WTC11 (cell line): ENCODE data around the gene MAPK9. TPM values are rescaled to one million over a fixed set of nuclear protein-coding genes. Genes with fewer than 3 reads are reported as not detected.
"Not testable (repeated sequence)": the region's sequence is repeated elsewhere in the genome, so short reads cannot be mapped to it uniquely, and the experiment has no call there.

Experiments used
- ATAC-seq: fragments of 200-7000 bp; cut with Tn5 transposase; 2 replicates; pipeline ENCODE4 v1.10.0; 2021; ENCODE audit warnings: mild to moderate bottlenecking, moderate library complexity
- CTCF ChIA-PET: fragments of 300-600 bp; sonication (Branson Sonifier 250); formaldehyde crosslinking; loops from one replicate; lab custom pipeline; 2021; ENCODE audit warnings: antibody characterized with exemption; lab: Charles Lee
- POLR2A ChIA-PET: fragments of 350-600 bp; sonication (Branson Sonifier 250); formaldehyde crosslinking; loops from one replicate; lab custom pipeline; 2021; ENCODE audit warnings: antibody characterized with exemption; lab: Charles Lee
- DNase-seq: peaks from one replicate; pipeline ENCODE4 v3.0.0; 2021; ENCODE audit warnings: low spot score
- H3K27ac Mint-ChIP-seq: 2 replicates; pipeline ENCODE4 v1.8.0; 2021; ENCODE audit warnings: mixed read lengths
- H3K27me3 Mint-ChIP-seq: 2 replicates; pipeline ENCODE4 v1.8.0; 2021; ENCODE audit warnings: low read depth, mild to moderate bottlenecking, moderate library complexity, mixed read lengths
- H3K36me3 Mint-ChIP-seq: 2 replicates; pipeline ENCODE4 v1.8.0; 2021; ENCODE audit warnings: mixed read lengths
- H3K4me1 Mint-ChIP-seq: 2 replicates; pipeline ENCODE4 v1.8.0; 2022; ENCODE audit warnings: mixed read lengths
- H3K4me3 Mint-ChIP-seq: 2 replicates; pipeline ENCODE4 v1.8.0; 2021; ENCODE audit warnings: mild to moderate bottlenecking, moderate library complexity, mixed read lengths
- H3K9me3 Mint-ChIP-seq: 2 replicates; pipeline ENCODE4 v1.8.0; 2021; ENCODE audit warnings: mixed read lengths
- CDX4 ChIP-seq: fragments of 250-450 bp; sonication (Bioruptor Pico); IDR thresholded peaks from 2 replicates; pipeline ENCODE4 v1.9.0; 2021; ENCODE audit warnings: moderate library complexity, mild to moderate bottlenecking, inconsistent platforms, borderline replicate concordance
- CREM ChIP-seq: sonication (generic); formaldehyde crosslinking; IDR thresholded peaks from 2 replicates; pipeline ENCODE4 v1.8.1; 2022; ENCODE audit warnings: mild to moderate bottlenecking, missing genetic modification reagents, moderate library complexity
- CTCF ChIP-seq: fragments of 200-600 bp; IDR thresholded peaks from 2 replicates; pipeline ENCODE4 v1.8.0; 2022; ENCODE audit warnings: antibody characterized with exemption
- E2F5 ChIP-seq: sonication (generic); formaldehyde crosslinking; IDR thresholded peaks from 2 replicates; pipeline ENCODE4 v1.8.1; 2022; ENCODE audit warnings: mild to moderate bottlenecking, moderate library complexity, missing genetic modification reagents
- ELF4 ChIP-seq: sonication (generic); formaldehyde crosslinking; IDR thresholded peaks from 2 replicates; pipeline ENCODE4 v1.8.1; 2022; ENCODE audit warnings: low read depth, mild to moderate bottlenecking, moderate library complexity, missing genetic modification reagents
- EMX1 ChIP-seq: fragments of 250-450 bp; sonication (Bioruptor Pico); IDR thresholded peaks from 2 replicates; pipeline ENCODE4 v1.8.0; 2021; ENCODE audit warnings: mild to moderate bottlenecking
- ESRRA ChIP-seq: sonication (generic); formaldehyde crosslinking; IDR thresholded peaks from 2 replicates; pipeline ENCODE4 v1.8.1; 2022; ENCODE audit warnings: mild to moderate bottlenecking, missing genetic modification reagents, borderline replicate concordance
- FOXP1 ChIP-seq: sonication (generic); formaldehyde crosslinking; IDR thresholded peaks from 2 replicates; pipeline ENCODE4 v1.8.0; 2022; ENCODE audit warnings: missing genetic modification reagents, mild to moderate bottlenecking, moderate library complexity, borderline replicate concordance
- GABPB1 ChIP-seq: sonication (generic); formaldehyde crosslinking; IDR thresholded peaks from 2 replicates; pipeline ENCODE4 v1.8.1; 2023; ENCODE audit warnings: mild to moderate bottlenecking, missing genetic modification reagents
- GTF2I ChIP-seq: fragments of 250-450 bp; sonication (Bioruptor Pico); conservative IDR thresholded peaks from 2 replicates; pipeline ENCODE4 v1.4.0; 2021; ENCODE audit warnings: mild to moderate bottlenecking
- HMGA2 ChIP-seq: fragments of 250-450 bp; sonication (Bioruptor Pico); IDR thresholded peaks from 2 replicates; pipeline ENCODE4 v1.4.0; 2021; ENCODE audit warnings: mild to moderate bottlenecking, moderate library complexity
- JUN ChIP-seq: sonication (generic); formaldehyde crosslinking; IDR thresholded peaks from 2 replicates; pipeline ENCODE4 v1.8.0; 2023; ENCODE audit warnings: mild to moderate bottlenecking, missing genetic modification reagents
- NFYB ChIP-seq: sonication (generic); formaldehyde crosslinking; conservative IDR thresholded peaks from 2 replicates; pipeline ENCODE4 v1.8.0; 2022; ENCODE audit warnings: low read depth, missing genetic modification reagents
- TEAD1 ChIP-seq: sonication (generic); formaldehyde crosslinking; IDR thresholded peaks from 2 replicates; pipeline ENCODE4 v1.8.0; 2022; ENCODE audit warnings: mild to moderate bottlenecking, missing genetic modification reagents
- ZBTB43 ChIP-seq: sonication (generic); formaldehyde crosslinking; IDR thresholded peaks from 2 replicates; pipeline ENCODE4 v1.8.1; 2023; ENCODE audit warnings: mild to moderate bottlenecking, missing genetic modification reagents
- ZMAT4 ChIP-seq: fragments of 250-450 bp; sonication (Bioruptor Pico); IDR thresholded peaks from 2 replicates; pipeline ENCODE4 v1.9.0; 2021; ENCODE audit warnings: mild to moderate bottlenecking
- ZNF121 ChIP-seq: sonication (generic); formaldehyde crosslinking; IDR thresholded peaks from 2 replicates; pipeline ENCODE4 v1.8.0; 2023; ENCODE audit warnings: missing genetic modification reagents
- ZNF281 ChIP-seq: sonication (generic); formaldehyde crosslinking; IDR thresholded peaks from 2 replicates; pipeline ENCODE4 v1.8.0; 2023; ENCODE audit warnings: mild to moderate bottlenecking, missing genetic modification reagents
- ZNF671 ChIP-seq: fragments of 250-450 bp; sonication (Bioruptor Pico); IDR thresholded peaks from 2 replicates; pipeline ENCODE4 v1.8.0; 2021; ENCODE audit warnings: mild to moderate bottlenecking
- total RNA-seq: library from RNA; stranded (reverse); gene quantifications from 3 replicates; pipeline ENCODE4 v1.2.3, GENCODE V29; 2021

The MAPK9 gene
- total RNA-seq, 1 experiment from 2014 or later = 42.9 TPM

GRCh38 chr5:180210077-180210476 is 81.8 kb downstream of the MAPK9 start:
- TF ChIP-seq NFYB = peak; percentile 63
- H3K27ac Mint-ChIP-seq, H3K36me3 Mint-ChIP-seq, POLR2A ChIA-PET, H3K9me3 Mint-ChIP-seq, DNase-seq, H3K4me3 Mint-ChIP-seq, ATAC-seq: not testable (repeated sequence)
- CTCF ChIA-PET = interaction anchor here (0.6 to 3.1 kb wide), 20 partner anchors 10 to 409 kb away, joined by 3 to 29 read pairs (median 4); no protein-coding TSS in a partner anchor
- H3K27me3 Mint-ChIP-seq = peaks cover 35% of the 10 kb centered on the region
- peaks cover 10% of the 10 kb centered on the region for H3K4me1 Mint-ChIP-seq

DNA sequence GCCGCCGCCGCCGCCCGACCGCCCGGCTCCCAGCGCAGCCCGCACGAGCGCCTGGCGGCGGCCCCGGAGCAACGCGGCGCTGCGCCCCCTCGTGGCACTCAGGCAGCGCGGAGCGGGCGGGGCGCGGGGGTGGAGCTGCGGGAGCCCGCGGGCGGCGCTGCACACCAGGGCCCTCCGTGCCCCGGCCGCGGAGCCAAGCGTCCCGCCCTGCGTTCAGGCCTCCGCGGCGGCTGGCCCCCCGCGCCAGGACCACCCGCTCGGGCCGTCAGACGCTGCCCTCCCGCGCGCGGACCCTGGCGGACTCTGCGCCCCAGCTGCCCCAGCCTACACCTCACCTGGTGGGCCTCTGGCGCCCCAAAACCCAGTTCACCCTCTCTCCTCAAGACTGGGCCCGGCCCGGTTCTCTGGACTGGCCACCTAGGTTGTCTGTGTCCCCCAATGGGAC is 82.7 kb downstream of the MAPK9 start, which contains the start of gene RASGEF1C:
RASGEF1C (minus strand) TSS at position 75 of the 445 bp plus-strand sequence. CDS start 71,159 bp downstream, outside the sequence.
- POLR2A ChIA-PET = interaction anchor here (0.6 kb wide), 1 partner anchor 1224 kb away, joined by 3 read pairs; no protein-coding TSS in a partner anchor
- TF ChIP-seq ZMAT4 (no peak), CTCF (0 out of 2 replicates have a peak, but pooled peaks have one; percentile 13), CREM (CRISPR knock-in tag) (peak; percentile 30; the same call in 1 of the 2 replicates), E2F5 (CRISPR knock-in tag) (no peak), FOXP1 (CRISPR knock-in tag) (0 out of 2 replicates have a peak, but pooled peaks have one; percentile 35)
- Mint-ChIP-seq H3K9me3 (peaks cover 4% of the 10 kb centered on the region; the same call in 1 of the 2 replicates), H3K4me1 (peaks cover 10% of the 10 kb centered on the region), H3K27ac (no peak within 1 kb of the TSS), H3K4me3 (peak within 1 kb of the TSS; percentile 72), H3K27me3 (peaks cover 35% of the 10 kb centered on the region), H3K36me3 (no peaks in the 10 kb centered on the region)
- CTCF ChIA-PET = interaction anchor here (0.6 to 3.1 kb wide), 29 partner anchors 10 to 397 kb away, joined by 3 to 29 read pairs (median 5); no protein-coding TSS in a partner anchor
- DNase-seq = peak; percentile 71
- peak; percentile 82 for ATAC-seq

DNA sequence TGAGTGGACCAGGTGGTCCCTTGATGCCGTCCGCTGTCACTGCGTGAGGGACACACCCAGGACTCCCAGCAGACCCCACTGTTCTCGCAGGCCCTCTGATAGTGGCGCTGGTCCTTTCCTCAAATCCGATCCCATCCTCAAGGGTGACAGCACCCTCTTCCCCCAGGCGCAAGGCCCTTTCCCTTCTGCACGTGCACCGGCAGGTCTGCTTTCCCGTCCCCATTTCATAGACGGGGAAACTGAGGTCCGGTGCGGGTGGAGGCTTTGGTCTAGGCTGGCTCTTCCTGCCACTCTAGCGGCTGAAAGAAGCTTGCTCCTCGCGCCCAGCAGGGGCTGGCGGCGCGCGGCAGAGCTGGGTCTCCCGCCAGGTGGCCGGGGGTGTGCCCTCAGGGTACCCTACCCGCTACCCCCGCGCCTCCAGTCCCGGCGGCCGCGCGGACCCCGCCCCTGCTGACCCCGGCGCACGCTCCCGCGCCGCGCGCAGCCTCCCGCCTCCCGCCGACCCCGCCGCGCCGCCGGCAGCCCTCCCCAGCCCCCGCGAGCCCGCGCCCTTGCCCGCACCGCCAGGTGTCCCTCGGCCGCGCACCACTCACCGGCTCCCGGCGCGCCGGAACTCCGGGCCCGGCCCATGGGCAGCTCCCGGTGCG is 83.3 kb downstream of the MAPK9 start:
- H3K36me3 Mint-ChIP-seq = no peaks in the 10 kb centered on the region
- POLR2A ChIA-PET = interaction anchor here (0.6 kb wide), 1 partner anchor 1224 kb away, joined by 3 read pairs; no protein-coding TSS in a partner anchor
- DNase-seq (peak; percentile 51), ATAC-seq (peak; percentile 36)
- no peaks in the 10 kb centered on the region; the same call in 1 of the 2 replicates for H3K9me3 Mint-ChIP-seq
- H3K27ac Mint-ChIP-seq = no peak overlapping the region
- H3K4me1 Mint-ChIP-seq = peaks cover 10% of the 10 kb centered on the region
- TF ChIP-seq GTF2I (CRISPR knock-in tag) = peak; percentile 90
- TF ChIP-seq ZNF121 = 0 out of 2 replicates have a peak, but pooled peaks have one; percentile 14
- TF ChIP-seq ESRRA (CRISPR knock-in tag) = no peak
- H3K27me3 Mint-ChIP-seq = peaks cover 35% of the 10 kb centered on the region
- CTCF ChIA-PET = interaction anchor here (1.0 to 3.1 kb wide), 21 partner anchors 9 to 411 kb away, joined by 3 to 29 read pairs (median 6); no protein-coding TSS in a partner anchor
- H3K4me3 Mint-ChIP-seq = peak overlapping the region; percentile 72

DNA sequence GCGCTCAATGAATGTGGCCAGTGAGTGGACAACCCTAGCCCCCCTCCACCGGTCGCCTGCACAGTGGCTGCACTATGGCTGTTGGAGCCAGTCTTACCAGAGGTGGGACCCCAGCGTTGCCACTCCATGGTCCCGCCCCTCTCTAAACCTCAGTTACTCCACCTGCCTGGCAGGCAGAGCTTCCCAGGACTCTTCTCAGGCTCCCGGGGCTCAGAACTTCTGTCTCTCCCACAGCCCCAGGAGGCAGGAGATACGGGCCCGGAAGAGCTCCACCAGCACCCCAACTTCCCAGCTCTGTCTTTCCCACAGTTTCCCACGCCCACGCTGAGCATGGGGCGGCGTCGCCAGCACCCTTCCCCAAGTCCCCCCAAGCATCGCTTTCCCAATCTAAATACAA is 83.8 kb downstream of the MAPK9 start:
- no peaks in the 10 kb centered on the region for H3K36me3 Mint-ChIP-seq
- CTCF ChIA-PET = interaction anchor here (1.1 to 2.9 kb wide), 13 partner anchors 13 to 411 kb away, joined by 4 to 15 read pairs (median 6); no protein-coding TSS in a partner anchor
- peak overlapping the region; percentile 72 for H3K4me3 Mint-ChIP-seq
- DNase-seq (no peak), ATAC-seq (0 out of 2 replicates have a peak, but pooled peaks have one; percentile 6)
- H3K27me3 Mint-ChIP-seq = peaks cover 35% of the 10 kb centered on the region
- H3K4me1 Mint-ChIP-seq = peaks cover 10% of the 10 kb centered on the region
- no peaks in the 10 kb centered on the region for H3K9me3 Mint-ChIP-seq
- H3K27ac Mint-ChIP-seq = no peak overlapping the region
- POLR2A ChIA-PET = no interaction called here
- TF ChIP-seq CREM (CRISPR knock-in tag) (no peak), GABPB1 (CRISPR knock-in tag) (no peak), CDX4 (CRISPR knock-in tag) (no peak), TEAD1 (CRISPR knock-in tag) (no peak), ZMAT4 (no peak), JUN (no peak), ZNF281 (CRISPR knock-in tag) (no peak), EMX1 (CRISPR knock-in tag) (no peak), ZNF671 (CRISPR knock-in tag) (no peak), ELF4 (CRISPR knock-in tag) (no peak), ZBTB43 (no peak), HMGA2 (CRISPR knock-in tag) (no peak)
